Measurements from ENCODE around the gene CNTNAP5. TPM values are rescaled to one million over a fixed set of nuclear protein-coding genes. Genes with fewer than 3 reads are reported as not detected.

CNTNAP5 gene
- total and polyA plus RNA-seq, 5 donors from 2014 or later: not detected

GRCh38 chr2:124248386-124248785 lies 223.3 kb downstream of the CNTNAP5 start:
- Mint-ChIP-seq H3K27me3 (no peaks in the 10 kb centered on the region), H3K9me3 (peaks cover 2 to 13% (median 6%) of the 10 kb centered on the region in 7 donors), H3K4me3 (no peak overlapping the region), H3K36me3 (no peaks in the 10 kb centered on the region), H3K27ac (no peak overlapping the region), H3K4me1 (no peaks in the 10 kb centered on the region)
- Histone ChIP-seq H3K27ac (ENCODE audit: insufficient read depth, low read length, poor library complexity, severe bottlenecking) (no peak overlapping the region), H3K4me1 (ENCODE audit: control insufficient read depth, insufficient read depth, low read length, poor library complexity, severe bottlenecking) (no peaks in the 10 kb centered on the region), H3K27me3 (ENCODE audit: control insufficient read depth, insufficient read depth, low read length) (no peaks in the 10 kb centered on the region), H3K9me3 (ENCODE audit: control insufficient read depth in 2 of 2, low read length in 2 of 2) (peaks cover 0 to 2% of the 10 kb centered on the region in 2 experiments), H3K36me3 (ENCODE audit: control insufficient read depth, insufficient read depth, low read length) (no peaks in the 10 kb centered on the region), H3K4me3 (ENCODE audit: low read depth, low read length) (no peak overlapping the region)
- ATAC-seq (ENCODE audit: low read depth in 2 of 2) (no peak), DNase-seq (no peak)

- Mint-ChIP-seq H3K4me3 (no peak overlapping the region), H3K27me3 (no peaks in the 10 kb centered on the region), H3K4me1 (no peaks in the 10 kb centered on the region), H3K36me3 (no peaks in the 10 kb centered on the region), H3K9me3 (peaks cover 2 to 17% (median 9%) of the 10 kb centered on the region in 7 donors), H3K27ac (no peak overlapping the region)
- Histone ChIP-seq H3K27me3 (ENCODE audit: control insufficient read depth, insufficient read depth, low read length) (no peaks in the 10 kb centered on the region), H3K27ac (ENCODE audit: insufficient read depth, low read length, poor library complexity, severe bottlenecking) (no peak overlapping the region), H3K36me3 (ENCODE audit: control insufficient read depth, insufficient read depth, low read length) (no peaks in the 10 kb centered on the region), H3K4me3 (ENCODE audit: low read depth, low read length) (no peak overlapping the region), H3K9me3 (ENCODE audit: control insufficient read depth in 2 of 2, low read length in 2 of 2) (peaks cover 0 to 2% of the 10 kb centered on the region in 2 experiments), H3K4me1 (ENCODE audit: control insufficient read depth, insufficient read depth, low read length, poor library complexity, severe bottlenecking) (no peaks in the 10 kb centered on the region)
- no peak for DNase-seq
- no peak for ATAC-seq (ENCODE audit: low read depth in 2 of 2)
These were observed 225.3 kb downstream of the CNTNAP5 start for GRCh38 chr2:124250433-124250832.

GRCh38 chr2:124254621-124255020 lies 229.5 kb downstream of the CNTNAP5 start:
- Histone ChIP-seq H3K9me3 (ENCODE audit: control insufficient read depth in 2 of 2, low read length in 2 of 2) (peaks cover 0 to 2% of the 10 kb centered on the region in 2 experiments), H3K27ac (ENCODE audit: insufficient read depth, low read length, poor library complexity, severe bottlenecking) (no peak overlapping the region), H3K27me3 (ENCODE audit: control insufficient read depth, insufficient read depth, low read length) (no peaks in the 10 kb centered on the region), H3K36me3 (ENCODE audit: control insufficient read depth, insufficient read depth, low read length) (no peaks in the 10 kb centered on the region), H3K4me1 (ENCODE audit: control insufficient read depth, insufficient read depth, low read length, poor library complexity, severe bottlenecking) (no peaks in the 10 kb centered on the region), H3K4me3 (ENCODE audit: low read depth, low read length) (no peak overlapping the region)
- Mint-ChIP-seq H3K4me1 (no peaks in the 10 kb centered on the region), H3K4me3 (no peak overlapping the region), H3K27ac (no peak overlapping the region), H3K9me3 (peaks cover 4 to 12% (median 9%) of the 10 kb centered on the region in 7 donors), H3K36me3 (no peaks in the 10 kb centered on the region), H3K27me3 (no peaks in the 10 kb centered on the region)
- ATAC-seq (ENCODE audit: low read depth in 2 of 2) (no peak), DNase-seq (no peak)

DNA sequence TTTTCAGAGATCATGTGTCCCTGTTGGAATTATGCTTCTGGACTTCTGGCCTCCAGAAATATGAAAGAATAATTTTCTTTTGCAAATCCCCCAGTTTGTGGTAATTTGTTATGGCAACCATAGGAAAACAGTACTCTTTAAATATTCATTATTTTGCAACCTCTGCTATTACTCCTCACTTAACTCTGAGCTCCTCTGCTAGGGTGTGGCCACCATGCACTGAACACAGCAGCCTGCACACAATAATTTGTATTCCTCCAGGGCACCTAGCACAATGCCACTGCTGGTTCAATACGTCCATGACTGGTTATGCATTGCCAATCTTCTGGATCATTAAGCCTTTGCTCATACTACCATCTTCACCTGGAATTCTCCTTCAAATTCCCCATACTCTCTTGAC lies 232.0 kb downstream of the CNTNAP5 start:
- ATAC-seq (ENCODE audit: low read depth in 2 of 2) (no peak), DNase-seq (no peak)
- Histone ChIP-seq H3K27me3 (ENCODE audit: control insufficient read depth, insufficient read depth, low read length) (no peaks in the 10 kb centered on the region), H3K4me3 (ENCODE audit: low read depth, low read length) (no peak overlapping the region), H3K4me1 (ENCODE audit: control insufficient read depth, insufficient read depth, low read length, poor library complexity, severe bottlenecking) (no peaks in the 10 kb centered on the region), H3K9me3 (ENCODE audit: control insufficient read depth in 2 of 2, low read length in 2 of 2) (peaks cover 0 to 2% of the 10 kb centered on the region in 2 experiments), H3K27ac (ENCODE audit: insufficient read depth, low read length, poor library complexity, severe bottlenecking) (no peak overlapping the region), H3K36me3 (ENCODE audit: control insufficient read depth, insufficient read depth, low read length) (no peaks in the 10 kb centered on the region)
- Mint-ChIP-seq H3K27ac (no peak overlapping the region), H3K36me3 (no peaks in the 10 kb centered on the region), H3K4me3 (no peak overlapping the region), H3K27me3 (no peaks in the 10 kb centered on the region), H3K9me3 (peaks cover 0 to 11% (median 3%) of the 10 kb centered on the region in 7 donors), H3K4me1 (no peaks in the 10 kb centered on the region)

DNA sequence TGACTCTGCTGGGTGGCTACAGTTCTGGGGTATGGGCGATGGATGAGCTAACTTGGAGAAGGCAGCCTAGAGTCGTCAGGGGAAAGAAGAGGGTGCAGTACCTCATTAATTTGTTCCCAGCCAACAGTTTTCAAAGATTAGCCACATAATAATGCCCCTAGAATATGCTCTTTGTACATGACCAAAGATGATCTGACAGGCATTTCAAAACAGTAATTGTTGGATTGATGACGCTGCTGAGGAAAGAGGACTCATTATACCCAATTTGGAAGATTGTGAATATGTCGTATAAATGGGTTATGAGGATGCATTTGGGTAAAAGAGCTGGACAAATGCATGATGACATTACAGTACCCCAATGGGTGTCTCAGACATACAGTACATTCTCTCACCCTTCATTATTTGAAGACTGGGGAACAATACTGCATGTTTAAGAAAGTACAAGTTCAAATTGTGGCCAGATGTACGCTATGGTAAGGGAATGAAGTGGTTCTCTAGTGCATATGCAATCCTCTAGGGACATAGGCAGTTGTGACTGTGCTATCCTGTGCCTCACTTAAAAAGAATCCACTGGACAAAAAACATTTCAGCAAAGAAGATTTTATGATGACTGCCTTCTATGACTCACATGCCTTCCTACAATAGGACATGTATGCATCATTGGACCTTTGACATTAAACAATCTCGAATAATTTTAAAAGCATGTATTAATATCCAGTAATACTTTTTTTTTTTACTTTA lies 233.2 kb downstream of the CNTNAP5 start:
- Histone ChIP-seq H3K4me3 (ENCODE audit: low read depth, low read length) (no peak overlapping the region), H3K4me1 (ENCODE audit: control insufficient read depth, insufficient read depth, low read length, poor library complexity, severe bottlenecking) (no peaks in the 10 kb centered on the region), H3K36me3 (ENCODE audit: control insufficient read depth, insufficient read depth, low read length) (no peaks in the 10 kb centered on the region), H3K9me3 (ENCODE audit: control insufficient read depth in 2 of 2, low read length in 2 of 2) (peaks cover 0 to 2% of the 10 kb centered on the region in 2 experiments), H3K27me3 (ENCODE audit: control insufficient read depth, insufficient read depth, low read length) (no peaks in the 10 kb centered on the region), H3K27ac (ENCODE audit: insufficient read depth, low read length, poor library complexity, severe bottlenecking) (no peak overlapping the region)
- no peaks in the 10 kb centered on the region for H3K36me3 Mint-ChIP-seq
- no peak overlapping the region for H3K4me3 Mint-ChIP-seq
- ATAC-seq (ENCODE audit: low read depth in 2 of 2): no peak
- DNase-seq: no peak
- peaks cover 0 to 11% (median 3%) of the 10 kb centered on the region in 7 donors for H3K9me3 Mint-ChIP-seq
- no peaks in the 10 kb centered on the region for H3K4me1 Mint-ChIP-seq
- H3K27ac Mint-ChIP-seq: no peak overlapping the region
- H3K27me3 Mint-ChIP-seq: no peaks in the 10 kb centered on the region

DNA sequence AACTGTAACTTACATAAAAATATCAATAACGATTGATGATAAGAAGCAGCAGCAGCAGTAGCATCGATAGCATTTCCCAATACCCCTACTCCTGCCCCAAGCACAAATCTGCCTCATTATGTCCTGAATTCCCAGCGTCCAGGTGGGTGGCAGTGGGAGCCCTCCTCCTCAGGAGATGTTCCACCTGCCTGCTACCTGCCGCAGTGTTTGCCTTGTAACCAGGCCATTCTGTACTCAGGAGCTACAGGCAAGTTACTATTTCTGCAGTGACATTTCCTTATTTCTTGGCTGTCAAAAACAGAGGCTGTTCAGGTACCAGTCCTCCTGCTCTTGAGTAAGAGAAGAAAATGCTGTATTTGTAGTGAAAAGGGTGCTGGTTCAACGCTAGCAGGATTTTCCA lies 236.4 kb downstream of the CNTNAP5 start:
- H3K4me1 Mint-ChIP-seq: no peaks in the 10 kb centered on the region
- H3K9me3 Mint-ChIP-seq: peaks cover 0 to 9% (median 6%) of the 10 kb centered on the region in 7 donors
- H3K27ac Mint-ChIP-seq: no peak overlapping the region
- peaks cover 0 to 10% of the 10 kb centered on the region in 2 experiments for H3K9me3 ChIP-seq (ENCODE audit: control insufficient read depth in 2 of 2, low read length in 2 of 2)
- H3K27me3 Mint-ChIP-seq: no peaks in the 10 kb centered on the region
- H3K36me3 Mint-ChIP-seq: no peaks in the 10 kb centered on the region
- no peak for DNase-seq
- H3K4me3 ChIP-seq (ENCODE audit: low read depth, low read length): no peak overlapping the region
- H3K27ac ChIP-seq (ENCODE audit: insufficient read depth, low read length, poor library complexity, severe bottlenecking): no peak overlapping the region
- H3K4me3 Mint-ChIP-seq: no peak overlapping the region
- ATAC-seq (ENCODE audit: low read depth in 2 of 2): no peak
- no peaks in the 10 kb centered on the region for H3K36me3 ChIP-seq (ENCODE audit: control insufficient read depth, insufficient read depth, low read length)
- no peaks in the 10 kb centered on the region for H3K4me1 ChIP-seq (ENCODE audit: control insufficient read depth, insufficient read depth, low read length, poor library complexity, severe bottlenecking)
- H3K27me3 ChIP-seq (ENCODE audit: control insufficient read depth, insufficient read depth, low read length): no peaks in the 10 kb centered on the region

DNA sequence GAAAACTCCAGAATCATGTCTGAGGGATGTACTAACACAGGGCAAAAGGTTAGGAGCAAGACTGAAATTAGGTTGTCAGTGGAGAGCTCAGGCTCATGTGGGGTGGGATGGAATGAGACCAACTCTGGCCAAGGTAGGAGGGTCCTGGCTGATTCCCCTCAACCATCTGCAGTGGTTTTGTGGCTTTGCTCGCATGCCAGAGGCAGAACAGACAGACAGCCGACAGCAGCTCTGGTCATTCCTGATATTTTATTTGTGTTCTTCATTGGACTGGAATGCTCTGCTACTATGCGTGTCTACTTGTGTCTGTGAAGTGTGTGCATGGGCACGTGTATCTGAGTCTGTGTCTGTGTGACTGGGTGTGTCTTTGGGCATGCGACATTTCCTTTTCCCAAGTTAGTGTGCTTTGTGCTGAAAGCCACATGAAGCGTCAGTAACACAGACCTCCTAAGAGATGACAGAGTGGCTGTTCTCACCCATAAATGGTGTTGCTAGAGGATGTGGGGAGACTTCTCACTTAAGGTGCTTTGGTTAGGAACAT lies 239.5 kb downstream of the CNTNAP5 start:
- H3K4me1 Mint-ChIP-seq: no peaks in the 10 kb centered on the region
- H3K27ac Mint-ChIP-seq: no peak overlapping the region
- no peak overlapping the region for H3K27ac ChIP-seq (ENCODE audit: insufficient read depth, low read length, poor library complexity, severe bottlenecking)
- no peaks in the 10 kb centered on the region for H3K4me1 ChIP-seq (ENCODE audit: control insufficient read depth, insufficient read depth, low read length, poor library complexity, severe bottlenecking)
- no peaks in the 10 kb centered on the region for H3K36me3 ChIP-seq (ENCODE audit: control insufficient read depth, insufficient read depth, low read length)
- no peak overlapping the region for H3K4me3 Mint-ChIP-seq
- DNase-seq (no peak), ATAC-seq (ENCODE audit: low read depth in 2 of 2) (no peak)
- no peaks in the 10 kb centered on the region for H3K36me3 Mint-ChIP-seq
- no peak overlapping the region for H3K4me3 ChIP-seq (ENCODE audit: low read depth, low read length)
- H3K27me3 ChIP-seq (ENCODE audit: control insufficient read depth, insufficient read depth, low read length): no peaks in the 10 kb centered on the region
- peaks cover 0 to 13% (median 2%) of the 10 kb centered on the region in 7 donors for H3K9me3 Mint-ChIP-seq
- peaks cover 0 to 10% of the 10 kb centered on the region in 2 experiments for H3K9me3 ChIP-seq (ENCODE audit: control insufficient read depth in 2 of 2, low read length in 2 of 2)
- no peaks in the 10 kb centered on the region for H3K27me3 Mint-ChIP-seq

GRCh38 chr2:124267794-124268193 lies 242.7 kb downstream of the CNTNAP5 start:
- H3K27me3 Mint-ChIP-seq: no peaks in the 10 kb centered on the region
- ATAC-seq (ENCODE audit: low read depth in 2 of 2) (no peak), DNase-seq (no peak)
- no peaks in the 10 kb centered on the region for H3K4me1 Mint-ChIP-seq
- H3K27ac Mint-ChIP-seq: no peak overlapping the region
- no peak overlapping the region for H3K4me3 Mint-ChIP-seq
- no peak overlapping the region for H3K4me3 ChIP-seq (ENCODE audit: low read depth, low read length)
- no peak overlapping the region for H3K27ac ChIP-seq (ENCODE audit: insufficient read depth, low read length, poor library complexity, severe bottlenecking)
- peaks cover 4 to 8% of the 10 kb centered on the region in 2 experiments for H3K9me3 ChIP-seq (ENCODE audit: control insufficient read depth in 2 of 2, low read length in 2 of 2)
- H3K36me3 ChIP-seq (ENCODE audit: control insufficient read depth, insufficient read depth, low read length): no peaks in the 10 kb centered on the region
- no peaks in the 10 kb centered on the region for H3K27me3 ChIP-seq (ENCODE audit: control insufficient read depth, insufficient read depth, low read length)
- peaks cover 0 to 13% (median 7%) of the 10 kb centered on the region in 7 donors for H3K9me3 Mint-ChIP-seq
- no peaks in the 10 kb centered on the region for H3K36me3 Mint-ChIP-seq
- H3K4me1 ChIP-seq (ENCODE audit: control insufficient read depth, insufficient read depth, low read length, poor library complexity, severe bottlenecking): no peaks in the 10 kb centered on the region

Data from CD4-positive, CD25-positive, alpha-beta regulatory T cell (primary cell).